ENCODE data around the gene BTBD19. TPM values are rescaled to one million over a fixed set of nuclear protein-coding genes. Genes with fewer than 3 reads are reported as not detected.
"Not testable (repeated sequence)": the region's sequence is repeated elsewhere in the genome, so short reads cannot be mapped to it uniquely, and the experiment has no call there.

Gene BTBD19
- total RNA-seq, 1 experiment from 2014 or later: 0.75 TPM

- Histone ChIP-seq H3K4me3 (ENCODE audit: low read length) (no peak overlapping the region), H3K9me2 (replicated peaks; ENCODE audit: insufficient read depth, low read length) (no peaks in the 10 kb centered on the region), H3K27me3 (ENCODE audit: low read length) (no peaks in the 10 kb centered on the region), H3K36me3 (ENCODE audit: insufficient read depth, low read length) (peaks cover 7% of the 10 kb centered on the region; the same call in 1 of the 2 replicates), H3K9me3 (ENCODE audit: low read length) (no peaks in the 10 kb centered on the region), H3K9ac (ENCODE audit: low read length) (no peak overlapping the region), H3K4me1 (ENCODE audit: low read length) (peaks cover 46% of the 10 kb centered on the region), H2AFZ (ENCODE audit: low read length) (no peak overlapping the region), H3K79me2 (ENCODE audit: low read length) (peaks cover 12% of the 10 kb centered on the region), H3K27ac (ENCODE audit: low read length) (no peak overlapping the region), H3K4me2 (ENCODE audit: low read depth, low read length, poor library complexity, severe bottlenecking) (no peak overlapping the region), H4K20me1 (ENCODE audit: insufficient read depth, low read depth, low read length) (no peaks in the 10 kb centered on the region; the same call in 1 of the 2 replicates)
- DNase-seq: no peak
Observed at GRCh38 chr1:44805311-44806024, 2.9 kb upstream of the BTBD19 start.

GRCh38 chr1:44806025-44806703 lies 2.2 kb upstream of the BTBD19 start:
- no peak overlapping the region for H3K4me2 ChIP-seq (ENCODE audit: low read depth, low read length, poor library complexity, severe bottlenecking)
- H3K4me3 ChIP-seq (ENCODE audit: low read length): no peak overlapping the region
- H3K9me2 ChIP-seq (replicated peaks; ENCODE audit: insufficient read depth, low read length): no peaks in the 10 kb centered on the region
- no peak overlapping the region for H2AFZ ChIP-seq (ENCODE audit: low read length)
- H3K4me1 ChIP-seq (ENCODE audit: low read length): peaks cover 43% of the 10 kb centered on the region
- H3K79me2 ChIP-seq (ENCODE audit: low read length): peaks cover 7% of the 10 kb centered on the region
- no peak for DNase-seq
- H4K20me1 ChIP-seq (ENCODE audit: insufficient read depth, low read depth, low read length): no peaks in the 10 kb centered on the region; the same call in 1 of the 2 replicates
- no peaks in the 10 kb centered on the region for H3K9me3 ChIP-seq (ENCODE audit: low read length)
- no peak overlapping the region for H3K9ac ChIP-seq (ENCODE audit: low read length)
- peaks cover 7% of the 10 kb centered on the region; the same call in 1 of the 2 replicates for H3K36me3 ChIP-seq (ENCODE audit: insufficient read depth, low read length)
- H3K27me3 ChIP-seq (ENCODE audit: low read length): no peaks in the 10 kb centered on the region
- H3K27ac ChIP-seq (ENCODE audit: low read length): no peak overlapping the region

DNA sequence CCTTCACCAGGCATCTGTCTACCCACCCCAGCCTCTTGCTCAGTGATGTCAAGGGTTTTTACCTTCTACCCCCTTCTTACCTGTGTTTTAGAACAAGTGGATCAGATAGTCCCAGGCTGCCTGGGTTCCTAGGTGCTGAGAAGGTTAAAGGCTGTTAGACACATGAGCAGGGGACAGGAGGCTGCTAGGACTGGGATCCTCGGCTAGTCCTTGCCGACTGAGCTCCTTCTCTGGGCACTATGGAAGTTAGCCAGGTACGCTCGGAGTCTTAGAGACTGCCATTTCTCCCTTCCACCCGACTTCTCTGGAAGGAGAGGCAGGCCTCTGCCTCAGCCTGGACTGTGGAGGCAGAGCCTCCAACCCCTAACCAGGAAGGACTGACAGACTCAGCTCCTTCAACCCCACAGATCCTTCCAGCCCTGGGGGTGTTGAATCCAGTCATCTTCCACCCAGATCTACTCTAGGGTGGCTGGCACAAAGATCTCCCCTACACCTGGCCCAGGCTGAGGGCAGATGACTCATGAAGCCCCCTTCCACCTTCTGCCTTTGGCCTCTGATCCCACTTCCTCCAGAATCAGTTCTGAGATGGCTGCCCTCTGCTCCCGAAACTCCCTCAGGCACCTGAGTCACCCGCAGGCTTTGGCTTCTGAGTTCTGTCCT lies 1.5 kb upstream of the BTBD19 start, which contains the start of gene DYNLT4:
Gene DYNLT4 (minus strand): TSS at position 648 of the 660 bp plus-strand sequence. CDS start 683 bp downstream, outside the sequence.
- no peak within 1 kb of the TSS for H3K4me3 ChIP-seq (ENCODE audit: low read length)

GRCh38 chr1:44807364-44808062 lies 810 bp upstream of the BTBD19 start:
- Histone ChIP-seq H2AFZ (ENCODE audit: low read length) (no peak overlapping the region), H3K4me3 (ENCODE audit: low read length) (no peak overlapping the region), H3K4me1 (ENCODE audit: low read length) (peaks cover 32% of the 10 kb centered on the region), H3K9ac (ENCODE audit: low read length) (peak overlapping the region; percentile 22), H3K36me3 (ENCODE audit: insufficient read depth, low read length) (peaks cover 7% of the 10 kb centered on the region; the same call in 1 of the 2 replicates), H3K27ac (ENCODE audit: low read length) (peak overlapping the region; percentile 17; the same call in 1 of the 2 replicates), H3K4me2 (ENCODE audit: low read depth, low read length, poor library complexity, severe bottlenecking) (peak overlapping the region; percentile 19), H4K20me1 (ENCODE audit: insufficient read depth, low read depth, low read length) (no peaks in the 10 kb centered on the region), H3K79me2 (ENCODE audit: low read length) (no peaks in the 10 kb centered on the region), H3K9me2 (replicated peaks; ENCODE audit: insufficient read depth, low read length) (no peaks in the 10 kb centered on the region), H3K27me3 (ENCODE audit: low read length) (no peaks in the 10 kb centered on the region), H3K9me3 (ENCODE audit: low read length) (no peaks in the 10 kb centered on the region)
- DNase-seq: peak; percentile 71

More for the DNA sequence above, 1.5 kb upstream of the BTBD19 start, which contains the start of gene DYNLT4:
- no peak for DNase-seq
- H3K9ac ChIP-seq (ENCODE audit: low read length): peak within 1 kb of the TSS; percentile 22
- no peaks in the 10 kb centered on the region for H3K27me3 ChIP-seq (ENCODE audit: low read length)
- H2AFZ ChIP-seq (ENCODE audit: low read length): no peak within 1 kb of the TSS
- H3K9me2 ChIP-seq (replicated peaks; ENCODE audit: insufficient read depth, low read length): no peaks in the 10 kb centered on the region
- peak within 1 kb of the TSS; percentile 19 for H3K4me2 ChIP-seq (ENCODE audit: low read depth, low read length, poor library complexity, severe bottlenecking)
- H3K4me1 ChIP-seq (ENCODE audit: low read length): peaks cover 37% of the 10 kb centered on the region
- H3K79me2 ChIP-seq (ENCODE audit: low read length): peaks cover 5% of the 10 kb centered on the region
- H3K27ac ChIP-seq (ENCODE audit: low read length): peak within 1 kb of the TSS; percentile 17; the same call in 1 of the 2 replicates
- H3K36me3 ChIP-seq (ENCODE audit: insufficient read depth, low read length): peaks cover 7% of the 10 kb centered on the region; the same call in 1 of the 2 replicates
- H3K9me3 ChIP-seq (ENCODE audit: low read length): no peaks in the 10 kb centered on the region
- no peaks in the 10 kb centered on the region; the same call in 1 of the 2 replicates for H4K20me1 ChIP-seq (ENCODE audit: insufficient read depth, low read depth, low read length)

GRCh38 chr1:44808938-44809917 lies 905 bp downstream of the BTBD19 start:
- Histone ChIP-seq H3K9ac (ENCODE audit: low read length) (peak overlapping the region; percentile 23), H3K4me2 (ENCODE audit: low read depth, low read length, poor library complexity, severe bottlenecking) (no peak overlapping the region), H3K27me3 (ENCODE audit: low read length) (no peaks in the 10 kb centered on the region), H3K4me1 (ENCODE audit: low read length) (peaks cover 32% of the 10 kb centered on the region), H3K9me2 (replicated peaks; ENCODE audit: insufficient read depth, low read length) (no peaks in the 10 kb centered on the region), H3K4me3 (ENCODE audit: low read length) (no peak overlapping the region), H3K79me2 (ENCODE audit: low read length) (no peaks in the 10 kb centered on the region), H3K9me3 (ENCODE audit: low read length) (no peaks in the 10 kb centered on the region), H4K20me1 (ENCODE audit: insufficient read depth, low read depth, low read length) (no peaks in the 10 kb centered on the region), H3K27ac (ENCODE audit: low read length) (peak overlapping the region; percentile 55), H3K36me3 (ENCODE audit: insufficient read depth, low read length) (peaks cover 3% of the 10 kb centered on the region; the same call in 1 of the 2 replicates), H2AFZ (ENCODE audit: low read length) (no peak overlapping the region)
- DNase-seq: peak; percentile 62

GRCh38 chr1:44810101-44810761 lies 1.9 kb downstream of the BTBD19 start:
- Histone ChIP-seq H3K4me2 (ENCODE audit: low read depth, low read length, poor library complexity, severe bottlenecking) (no peak overlapping the region), H4K20me1 (ENCODE audit: insufficient read depth, low read depth, low read length) (no peaks in the 10 kb centered on the region), H3K27me3 (ENCODE audit: low read length) (no peaks in the 10 kb centered on the region), H3K79me2 (ENCODE audit: low read length) (no peaks in the 10 kb centered on the region), H2AFZ (ENCODE audit: low read length) (no peak overlapping the region), H3K4me3 (ENCODE audit: low read length) (no peak overlapping the region), H3K9me2 (replicated peaks; ENCODE audit: insufficient read depth, low read length) (no peaks in the 10 kb centered on the region), H3K27ac (ENCODE audit: low read length) (no peak overlapping the region), H3K9me3 (ENCODE audit: low read length) (no peaks in the 10 kb centered on the region), H3K9ac (ENCODE audit: low read length) (no peak overlapping the region), H3K4me1 (ENCODE audit: low read length) (peaks cover 32% of the 10 kb centered on the region), H3K36me3 (ENCODE audit: insufficient read depth, low read length) (no peaks in the 10 kb centered on the region)
- DNase-seq: no peak

DNA sequence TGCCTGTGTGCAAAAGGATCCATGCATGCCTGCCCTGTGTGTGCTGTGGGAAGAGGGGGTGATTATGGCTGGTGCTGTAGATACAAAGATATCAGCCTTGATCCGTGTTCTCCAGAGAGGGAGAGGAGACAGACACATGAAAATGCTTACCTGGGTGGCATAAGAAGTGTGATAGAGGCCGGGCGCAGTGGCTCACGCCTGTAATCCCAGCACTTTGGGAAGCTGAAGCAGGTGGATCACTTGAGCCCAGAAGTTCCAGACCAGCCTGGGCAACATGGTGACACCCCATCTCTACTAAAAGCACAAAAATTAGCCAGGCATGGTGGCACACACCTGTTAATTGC lies 2.4 kb downstream of the BTBD19 start:
- H3K79me2 ChIP-seq (ENCODE audit: low read length); H3K9ac ChIP-seq (ENCODE audit: low read length); H3K27ac ChIP-seq (ENCODE audit: low read length); H3K27me3 ChIP-seq (ENCODE audit: low read length); DNase-seq; H3K9me2 ChIP-seq (replicated peaks; ENCODE audit: insufficient read depth, low read length); H3K36me3 ChIP-seq (ENCODE audit: insufficient read depth, low read length); H2AFZ ChIP-seq (ENCODE audit: low read length); H3K4me3 ChIP-seq (ENCODE audit: low read length); H3K9me3 ChIP-seq (ENCODE audit: low read length); H4K20me1 ChIP-seq (ENCODE audit: insufficient read depth, low read depth, low read length); H3K4me2 ChIP-seq (ENCODE audit: low read depth, low read length, poor library complexity, severe bottlenecking): not testable (repeated sequence)
- peaks cover 32% of the 10 kb centered on the region for H3K4me1 ChIP-seq (ENCODE audit: low read length)

Measured in Karpas-422 (cell line).